ENCODE measurements around the gene ZNF48.
A peak's percentile ranks its signal among the peaks of the same experiment; 100 is the strongest.

ZNF48 gene

GRCh38 chr16:30379158-30379783, 15.9 kb upstream of the ZNF48 start:
- no peaks in the 10 kb centered on the region for H3K9me3 ChIP-seq (ENCODE audit: insufficient read depth, low read length)
- no peak overlapping the region for H2AFZ ChIP-seq (ENCODE audit: low read depth, low read length)
- H3K27ac ChIP-seq (ENCODE audit: low read length): no peak overlapping the region; the same call in 1 of the 2 replicates
- peak overlapping the region; percentile 99 for H3K4me2 ChIP-seq (ENCODE audit: low read length)
- H3K4me3 ChIP-seq (ENCODE audit: low read length): peak overlapping the region; percentile 98
- H3K36me3 ChIP-seq (replicated peaks; ENCODE audit: low read depth, low read length): peaks cover 5% of the 10 kb centered on the region
- peaks cover 21% of the 10 kb centered on the region for H3K79me2 ChIP-seq (ENCODE audit: low read length)
- H3K27me3 ChIP-seq (ENCODE audit: low read depth, low read length): no peaks in the 10 kb centered on the region
- TF ChIP-seq EZH2phosphoT487 (IDR thresholded peaks at IDR 0.05; ENCODE audit: low read depth): no peak
- TF ChIP-seq, protein P1, sequence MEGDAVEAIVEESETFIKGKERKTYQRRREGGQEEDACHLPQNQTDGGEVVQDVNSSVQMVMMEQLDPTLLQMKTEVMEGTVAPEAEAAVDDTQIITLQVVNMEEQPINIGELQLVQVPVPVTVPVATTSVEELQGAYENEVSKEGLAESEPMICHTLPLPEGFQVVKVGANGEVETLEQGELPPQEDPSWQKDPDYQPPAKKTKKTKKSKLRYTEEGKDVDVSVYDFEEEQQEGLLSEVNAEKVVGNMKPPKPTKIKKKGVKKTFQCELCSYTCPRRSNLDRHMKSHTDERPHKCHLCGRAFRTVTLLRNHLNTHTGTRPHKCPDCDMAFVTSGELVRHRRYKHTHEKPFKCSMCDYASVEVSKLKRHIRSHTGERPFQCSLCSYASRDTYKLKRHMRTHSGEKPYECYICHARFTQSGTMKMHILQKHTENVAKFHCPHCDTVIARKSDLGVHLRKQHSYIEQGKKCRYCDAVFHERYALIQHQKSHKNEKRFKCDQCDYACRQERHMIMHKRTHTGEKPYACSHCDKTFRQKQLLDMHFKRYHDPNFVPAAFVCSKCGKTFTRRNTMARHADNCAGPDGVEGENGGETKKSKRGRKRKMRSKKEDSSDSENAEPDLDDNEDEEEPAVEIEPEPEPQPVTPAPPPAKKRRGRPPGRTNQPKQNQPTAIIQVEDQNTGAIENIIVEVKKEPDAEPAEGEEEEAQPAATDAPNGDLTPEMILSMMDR (IDR thresholded peaks at IDR 0.05; ENCODE audit: low read depth, low read length): no peak
- peaks cover 34% of the 10 kb centered on the region for H3K4me1 ChIP-seq (ENCODE audit: low read length)
- no peaks in the 10 kb centered on the region for H4K20me1 ChIP-seq (ENCODE audit: insufficient read depth, low read length)
- peak overlapping the region; percentile 34; the same call in 1 of the 2 replicates for H3K9ac ChIP-seq (ENCODE audit: low read length)

- no peak overlapping the region for H3K9ac ChIP-seq (ENCODE audit: low read length)
- peaks cover 34% of the 10 kb centered on the region for H3K4me1 ChIP-seq (ENCODE audit: low read length)
- peaks cover 5% of the 10 kb centered on the region for H3K36me3 ChIP-seq (replicated peaks; ENCODE audit: low read depth, low read length)
- no peaks in the 10 kb centered on the region for H3K9me3 ChIP-seq (ENCODE audit: insufficient read depth, low read length)
- no peaks in the 10 kb centered on the region for H4K20me1 ChIP-seq (ENCODE audit: insufficient read depth, low read length)
- H3K27ac ChIP-seq (ENCODE audit: low read length): no peak overlapping the region
- H3K79me2 ChIP-seq (ENCODE audit: low read length): peaks cover 21% of the 10 kb centered on the region
- no peak overlapping the region for H3K4me2 ChIP-seq (ENCODE audit: low read length)
- no peak overlapping the region for H3K4me3 ChIP-seq (ENCODE audit: low read length)
- H3K27me3 ChIP-seq (ENCODE audit: low read depth, low read length): no peaks in the 10 kb centered on the region
- H2AFZ ChIP-seq (ENCODE audit: low read depth, low read length): no peak overlapping the region
- TF ChIP-seq, protein P1 (IDR thresholded peaks at IDR 0.05; ENCODE audit: low read depth, low read length): no peak
- no peak for TF ChIP-seq EZH2phosphoT487 (IDR thresholded peaks at IDR 0.05; ENCODE audit: low read depth)
These were observed 15.0 kb upstream of the ZNF48 start for GRCh38 chr16:30380072-30380802.

DNA sequence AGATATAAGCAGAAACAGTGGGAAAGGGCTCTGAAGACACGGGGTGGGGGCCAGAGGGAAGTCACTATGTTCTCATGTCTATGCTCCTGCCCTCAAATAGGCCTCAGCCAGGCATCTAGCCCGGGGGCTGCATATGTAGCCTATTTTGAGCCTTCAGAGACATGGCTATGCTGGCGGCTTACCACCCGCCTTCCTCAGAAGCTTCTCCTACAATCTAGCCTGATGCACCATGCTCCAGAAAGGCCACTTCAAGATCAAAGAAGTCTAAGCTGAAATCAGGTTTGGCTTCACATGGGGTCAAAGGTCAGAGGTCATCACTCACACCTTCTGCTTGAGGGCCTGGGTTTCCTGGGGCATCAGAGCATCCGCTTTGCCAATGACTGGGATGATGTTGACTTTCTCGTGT, 14.4 kb upstream of the ZNF48 start:
- H4K20me1 ChIP-seq (ENCODE audit: insufficient read depth, low read length): no peaks in the 10 kb centered on the region
- H3K27me3 ChIP-seq (ENCODE audit: low read depth, low read length): no peaks in the 10 kb centered on the region
- no peak overlapping the region for H2AFZ ChIP-seq (ENCODE audit: low read depth, low read length)
- TF ChIP-seq, protein P1 (IDR thresholded peaks at IDR 0.05; ENCODE audit: low read depth, low read length): no peak
- no peak for TF ChIP-seq EZH2phosphoT487 (IDR thresholded peaks at IDR 0.05; ENCODE audit: low read depth)
- peaks cover 34% of the 10 kb centered on the region for H3K4me1 ChIP-seq (ENCODE audit: low read length)
- H3K9me3 ChIP-seq (ENCODE audit: insufficient read depth, low read length): no peaks in the 10 kb centered on the region
- no peak overlapping the region for H3K9ac ChIP-seq (ENCODE audit: low read length)
- peaks cover 5% of the 10 kb centered on the region for H3K36me3 ChIP-seq (replicated peaks; ENCODE audit: low read depth, low read length)
- peaks cover 21% of the 10 kb centered on the region for H3K79me2 ChIP-seq (ENCODE audit: low read length)
- no peak overlapping the region for H3K4me3 ChIP-seq (ENCODE audit: low read length)
- H3K27ac ChIP-seq (ENCODE audit: low read length): no peak overlapping the region
- no peak overlapping the region for H3K4me2 ChIP-seq (ENCODE audit: low read length)

DNA sequence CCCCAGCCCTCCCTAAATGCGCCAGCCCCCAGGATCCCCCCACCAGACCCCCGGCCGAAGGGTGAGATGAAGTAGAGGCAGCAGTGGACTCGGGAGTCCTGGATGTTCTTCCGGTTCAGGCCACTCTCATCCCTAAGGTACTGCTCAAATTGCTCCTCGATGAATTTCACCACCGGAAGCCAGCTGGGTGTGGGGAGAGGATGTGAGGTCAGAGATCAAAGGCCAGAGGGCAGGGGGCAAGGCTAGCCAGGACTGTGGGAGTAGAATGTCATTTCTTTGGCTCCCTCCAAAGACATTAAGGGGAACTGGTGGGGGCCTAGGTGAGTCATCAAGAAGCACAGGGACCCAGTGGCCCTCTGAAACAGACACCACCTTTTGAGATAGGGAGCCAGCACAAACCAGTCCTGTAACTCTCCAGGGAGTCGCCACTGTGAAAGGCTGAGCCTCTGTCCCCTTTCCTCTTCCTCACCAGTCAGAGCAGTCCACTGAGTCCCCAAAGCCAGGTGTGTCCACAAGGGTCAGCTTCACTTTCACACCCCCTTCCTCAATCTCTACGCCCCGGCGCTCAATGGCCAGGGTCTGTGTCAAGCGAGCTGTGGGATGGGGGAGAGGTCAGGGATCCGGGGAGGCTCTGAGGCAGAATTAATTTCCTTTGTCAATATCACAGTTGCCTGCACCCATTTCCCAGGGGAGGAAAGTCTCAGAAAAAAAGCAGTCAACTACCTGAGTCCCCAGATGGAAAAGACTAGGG, 13.8 kb upstream of the ZNF48 start:
- H4K20me1 ChIP-seq (ENCODE audit: insufficient read depth, low read length): no peaks in the 10 kb centered on the region
- peaks cover 5% of the 10 kb centered on the region for H3K36me3 ChIP-seq (replicated peaks; ENCODE audit: low read depth, low read length)
- H2AFZ ChIP-seq (ENCODE audit: low read depth, low read length): no peak overlapping the region
- H3K9me3 ChIP-seq (ENCODE audit: insufficient read depth, low read length): no peaks in the 10 kb centered on the region
- H3K9ac ChIP-seq (ENCODE audit: low read length): peak overlapping the region; percentile 84
- peak overlapping the region; percentile 87 for H3K4me3 ChIP-seq (ENCODE audit: low read length)
- TF ChIP-seq, protein P1 (IDR thresholded peaks at IDR 0.05; ENCODE audit: low read depth, low read length): no peak
- no peak for TF ChIP-seq EZH2phosphoT487 (IDR thresholded peaks at IDR 0.05; ENCODE audit: low read depth)
- peaks cover 34% of the 10 kb centered on the region for H3K4me1 ChIP-seq (ENCODE audit: low read length)
- no peaks in the 10 kb centered on the region for H3K27me3 ChIP-seq (ENCODE audit: low read depth, low read length)
- H3K4me2 ChIP-seq (ENCODE audit: low read length): peak overlapping the region; percentile 92
- H3K79me2 ChIP-seq (ENCODE audit: low read length): peaks cover 21% of the 10 kb centered on the region
- peak overlapping the region; percentile 68 for H3K27ac ChIP-seq (ENCODE audit: low read length)
